OCI-LY7 (cell line): ENCODE results near the gene DCTPP1.
"Not testable (repeated sequence)": the region's sequence is repeated elsewhere in the genome, so short reads cannot be mapped to it uniquely, and the experiment has no call there.

ENCODE experiments used
- CTCF ChIP-seq: fragments of 200-600 bp; sonication (generic); conservative IDR thresholded peaks from 2 replicates; pipeline ENCODE4 v1.5.1; 2014; ENCODE audit warnings: mild to moderate bottlenecking, antibody characterized with exemption, low read length, moderate library complexity, mixed read lengths
- EZH2phosphoT487 ChIP-seq: fragments of 200-600 bp; sonication (generic); IDR thresholded peaks from 2 replicates; pipeline ENCODE4 v1.6.1; 2018; ENCODE audit warnings: low read depth, borderline replicate concordance, mild to moderate bottlenecking, mixed run types, antibody characterized with exemption, low read length, moderate library complexity, mixed read lengths

- not testable (repeated sequence) for TF ChIP-seq CTCF, EZH2phosphoT487
Observed at GRCh38 chr16:30477773-30478172, 47.9 kb upstream of the DCTPP1 start.
